Vagina (tissue), 2 donors: Measurements from ENCODE around the gene DNM2. TPM values are rescaled to one million over a fixed set of nuclear protein-coding genes. Genes with fewer than 3 reads are reported as not detected.

ENCODE experiments used
- DNase-seq, 2 donors: peaks; one replicate each; pipeline ENCODE4 v3.0.0-alpha.2; 2017; ENCODE audit errors: extremely low spot score in 2 of 2
- H3K27ac ChIP-seq: fragments of 200-600 bp; sonication (generic); one replicate; pipeline ENCODE4 v1.5.1; 2019
- H3K27me3 ChIP-seq: fragments of 200-600 bp; sonication (generic); one replicate; pipeline ENCODE4 v1.5.1; 2019
- H3K36me3 ChIP-seq, 2 donors: fragments of 200-600 bp; sonication (generic); one replicate each; pipeline ENCODE4 v1.5.1; 2017 to 2019
- H3K4me1 ChIP-seq: fragments of 200-600 bp; sonication (generic); one replicate; pipeline ENCODE4 v1.5.1; 2019
- H3K4me3 ChIP-seq, 2 donors: fragments of 200-600 bp; sonication (generic); 1 replicate in 1 of 2; 2 replicates in 1 of 2; pipeline ENCODE4 v1.5.1; 2016 to 2019
- H3K9me3 ChIP-seq: fragments of 200-600 bp; sonication (generic); one replicate; pipeline ENCODE4 v1.5.1; 2019
- POLR2A ChIP-seq, 2 donors: fragments of 450-650 bp; IDR thresholded peaks; one replicate each; pipeline ENCODE4 v1.6.1; 2017; ENCODE audit warnings: antibody characterized with exemption in 2 of 2, mild to moderate bottlenecking in 2 of 2, moderate library complexity in 2 of 2
- POLR2AphosphoS5 ChIP-seq, 2 donors: sonication (generic); formaldehyde crosslinking; IDR thresholded peaks; one replicate each; pipeline ENCODE4 v1.9.0; 2017; ENCODE audit warnings: antibody characterized with exemption in 2 of 2, mild to moderate bottlenecking in 2 of 2, low read depth in 1 of 2; ENCODE audit not compliant: insufficient read depth in 1 of 2
- intact Hi-C: fragments of 100-400 bp; cut with DNase I; formaldehyde crosslinking; loops from one replicate; pipeline ENCODE4 v1.15.1; 2023
- total RNA-seq: library from RNA; depleted of rRNA; stranded (reverse); fragments of >200 nt; gene quantifications from one replicate; pipeline ENCODE4 v1.2.3, GENCODE V29; 2016
- TF ChIP-seq, protein P1 (sequence below), 3 experiments: fragments of 450-650 bp in 2 of 3; fragments of 200-600 bp in 1 of 3; sonication (generic) in 1 of 3; IDR thresholded peaks; one replicate each; pipeline ENCODE4 v1.5.1; 2017 to 2019; ENCODE audit warnings: antibody characterized with exemption in 3 of 3, mild to moderate bottlenecking in 2 of 3, moderate library complexity in 2 of 3

Gene DNM2
- total RNA-seq, 1 donor from 2014 or later, result 128 TPM

DNA sequence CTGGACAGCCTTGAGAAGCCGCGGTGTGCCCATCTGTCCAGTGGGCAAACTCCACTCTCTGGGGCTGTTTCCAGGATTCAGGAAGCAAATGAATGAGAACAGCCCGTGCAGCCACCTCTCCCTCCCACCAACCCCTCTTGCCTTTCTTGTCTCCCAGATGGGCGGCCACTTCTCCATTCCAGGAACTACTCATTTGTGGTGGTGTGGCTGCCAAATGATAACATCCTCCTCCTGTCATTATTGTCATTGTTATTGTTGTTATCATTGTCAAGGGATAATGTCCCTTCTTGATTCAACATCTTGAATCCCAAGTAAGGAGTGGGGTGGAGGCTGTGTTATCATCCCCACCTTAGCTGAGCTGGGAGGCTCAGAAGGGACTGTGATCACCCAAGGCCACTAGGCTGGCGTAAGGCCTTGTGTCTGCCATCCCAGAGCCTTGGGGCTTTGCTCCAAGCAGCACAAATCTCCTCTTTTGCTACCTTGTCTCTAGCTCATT lies 1.6 kb downstream of the DNM2 start:
- Histone ChIP-seq H3K36me3 (no peaks in the 10 kb centered on the region), H3K4me3 (peak overlapping the region; percentile 76 to 93), H3K27me3 (no peaks in the 10 kb centered on the region), H3K9me3 (no peaks in the 10 kb centered on the region), H3K27ac (peak overlapping the region; percentile 87), H3K4me1 (peaks cover 47% of the 10 kb centered on the region)
- intact Hi-C loops, result loop anchor here (5.0 kb wide), 1 partner anchor 143 kb away; no protein-coding TSS in a partner anchor
- DNase-seq, result no peak
- TF ChIP-seq POLR2AphosphoS5 (IDR thresholded peaks at IDR 0.05; ENCODE audit: insufficient read depth in 1 of 2, low read depth in 1 of 2) (no peak), POLR2A (IDR thresholded peaks at IDR 0.05) (no peak)
- TF ChIP-seq, protein P1, sequence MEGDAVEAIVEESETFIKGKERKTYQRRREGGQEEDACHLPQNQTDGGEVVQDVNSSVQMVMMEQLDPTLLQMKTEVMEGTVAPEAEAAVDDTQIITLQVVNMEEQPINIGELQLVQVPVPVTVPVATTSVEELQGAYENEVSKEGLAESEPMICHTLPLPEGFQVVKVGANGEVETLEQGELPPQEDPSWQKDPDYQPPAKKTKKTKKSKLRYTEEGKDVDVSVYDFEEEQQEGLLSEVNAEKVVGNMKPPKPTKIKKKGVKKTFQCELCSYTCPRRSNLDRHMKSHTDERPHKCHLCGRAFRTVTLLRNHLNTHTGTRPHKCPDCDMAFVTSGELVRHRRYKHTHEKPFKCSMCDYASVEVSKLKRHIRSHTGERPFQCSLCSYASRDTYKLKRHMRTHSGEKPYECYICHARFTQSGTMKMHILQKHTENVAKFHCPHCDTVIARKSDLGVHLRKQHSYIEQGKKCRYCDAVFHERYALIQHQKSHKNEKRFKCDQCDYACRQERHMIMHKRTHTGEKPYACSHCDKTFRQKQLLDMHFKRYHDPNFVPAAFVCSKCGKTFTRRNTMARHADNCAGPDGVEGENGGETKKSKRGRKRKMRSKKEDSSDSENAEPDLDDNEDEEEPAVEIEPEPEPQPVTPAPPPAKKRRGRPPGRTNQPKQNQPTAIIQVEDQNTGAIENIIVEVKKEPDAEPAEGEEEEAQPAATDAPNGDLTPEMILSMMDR (IDR thresholded peaks at IDR 0.05), result no peak

DNA sequence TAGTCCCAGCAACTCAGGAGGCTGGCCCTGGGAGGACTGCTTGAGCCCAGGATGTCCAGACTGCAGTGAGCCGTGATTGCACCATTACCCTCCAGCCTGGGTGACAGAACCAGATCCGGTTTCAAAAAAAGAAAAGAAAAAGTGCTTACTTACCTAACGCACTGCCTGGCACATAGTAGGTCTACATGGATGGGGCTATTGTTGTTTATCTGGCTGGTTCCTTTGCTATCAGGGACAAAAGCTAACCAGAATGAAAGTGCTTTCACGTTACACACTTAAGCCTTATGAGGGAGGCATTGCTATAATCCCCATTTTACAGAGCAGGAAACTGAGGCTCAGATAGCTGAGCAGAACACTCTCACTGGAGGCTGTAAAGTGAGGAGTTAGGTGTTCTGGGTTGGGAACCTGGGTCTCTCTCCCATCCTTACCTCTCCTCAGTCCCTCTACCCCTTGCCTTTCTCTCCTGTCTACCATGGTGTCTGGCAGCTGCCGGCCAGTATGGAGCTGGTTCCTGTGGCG lies 2.8 kb downstream of the DNM2 start:
- Histone ChIP-seq H3K27me3 (no peaks in the 10 kb centered on the region), H3K4me3 (no peak overlapping the region), H3K9me3 (no peaks in the 10 kb centered on the region), H3K27ac (no peak overlapping the region), H3K4me1 (peaks cover 59% of the 10 kb centered on the region), H3K36me3 (no peaks in the 10 kb centered on the region)
- DNase-seq, result no peak
- TF ChIP-seq, protein P1 (IDR thresholded peaks at IDR 0.05), result no peak
- TF ChIP-seq POLR2AphosphoS5 (IDR thresholded peaks at IDR 0.05; ENCODE audit: insufficient read depth in 1 of 2, low read depth in 1 of 2), result no peak
- no peak for TF ChIP-seq POLR2A (IDR thresholded peaks at IDR 0.05)
- intact Hi-C loops, result no loop called here

GRCh38 chr19:10723591-10723990 lies 5.7 kb downstream of the DNM2 start:
- H3K27ac ChIP-seq, result no peak overlapping the region
- TF ChIP-seq, protein P1 (IDR thresholded peaks at IDR 0.05), result no peak
- no peak for TF ChIP-seq POLR2AphosphoS5 (IDR thresholded peaks at IDR 0.05; ENCODE audit: insufficient read depth in 1 of 2, low read depth in 1 of 2)
- TF ChIP-seq POLR2A (IDR thresholded peaks at IDR 0.05), result no peak
- peaks cover 71% of the 10 kb centered on the region for H3K4me1 ChIP-seq
- H3K9me3 ChIP-seq, result no peaks in the 10 kb centered on the region
- no peak overlapping the region for H3K4me3 ChIP-seq
- no peaks in the 10 kb centered on the region for H3K36me3 ChIP-seq
- no peak for DNase-seq
- intact Hi-C loops, result no loop called here
- no peaks in the 10 kb centered on the region for H3K27me3 ChIP-seq

GRCh38 chr19:10724573-10725071 lies 6.7 kb downstream of the DNM2 start:
- peak overlapping the region; percentile 65 for H3K27ac ChIP-seq
- H3K4me1 ChIP-seq, result peaks cover 62% of the 10 kb centered on the region
- intact Hi-C loops, result no loop called here

More at GRCh38 chr19:10724573-10725071, 6.7 kb downstream of the DNM2 start:
- Histone ChIP-seq H3K36me3 (no peaks in the 10 kb centered on the region), H3K27me3 (no peaks in the 10 kb centered on the region), H3K9me3 (no peaks in the 10 kb centered on the region), H3K4me3 (no peak overlapping the region)
- no peak for DNase-seq
- TF ChIP-seq, protein P1 (IDR thresholded peaks at IDR 0.05), result no peak
- TF ChIP-seq POLR2AphosphoS5 (IDR thresholded peaks at IDR 0.05; ENCODE audit: insufficient read depth in 1 of 2, low read depth in 1 of 2), result no peak
- no peak for TF ChIP-seq POLR2A (IDR thresholded peaks at IDR 0.05)
